ENCODE measurements around the gene REX1BD.
A peak's percentile ranks its signal among the peaks of the same experiment; 100 is the strongest.
"Not testable (repeated sequence)": the region's sequence is repeated elsewhere in the genome, so short reads cannot be mapped to it uniquely, and the experiment has no call there.

REX1BD gene

GRCh38 chr19:18590273-18591272, 2.0 kb downstream of the REX1BD start:
- Histone ChIP-seq H3K4me3 (no peak overlapping the region), H3K27ac (peak overlapping the region in 1 of 2 donors; percentile 28)
- peak; percentile 74 for DNase-seq (ENCODE audit: low spot score)
- no peak for TF ChIP-seq CTCF (IDR thresholded peaks at IDR 0.05)

- no peak for DNase-seq (ENCODE audit: low spot score)
- no peak overlapping the region for H3K27ac ChIP-seq
These were observed 3.3 kb downstream of the REX1BD start for GRCh38 chr19:18591735-18592385.

GRCh38 chr19:18592732-18593131, 4.1 kb downstream of the REX1BD start:
- not testable (repeated sequence) for H3K4me3 ChIP-seq; DNase-seq (ENCODE audit: low spot score); H3K27ac ChIP-seq

More at GRCh38 chr19:18591735-18592385, 3.3 kb downstream of the REX1BD start:
- no peak for TF ChIP-seq CTCF (IDR thresholded peaks at IDR 0.05)
- no peak overlapping the region for H3K4me3 ChIP-seq

- TF ChIP-seq CTCF (IDR thresholded peaks at IDR 0.05), result no peak
- no peak for DNase-seq (ENCODE audit: low spot score)
- Histone ChIP-seq H3K27ac (peak overlapping the region; percentile 42 to 77), H3K4me3 (peak overlapping the region; percentile 69)
These were observed 4.9 kb downstream of the REX1BD start for GRCh38 chr19:18593367-18594095.

- DNase-seq (ENCODE audit: low spot score), result no peak
- TF ChIP-seq CTCF (IDR thresholded peaks at IDR 0.05), result peak; percentile 96
- Histone ChIP-seq H3K27ac (peak overlapping the region; percentile 42 to 77), H3K4me3 (peak overlapping the region; percentile 69)
These were observed 5.7 kb downstream of the REX1BD start for GRCh38 chr19:18594096-18594823.

- H3K27ac ChIP-seq, result peak overlapping the region; percentile 42 to 77
- H3K4me3 ChIP-seq, result peak overlapping the region; percentile 69
These were observed 6.3 kb downstream of the REX1BD start for GRCh38 chr19:18594824-18595373.

More at GRCh38 chr19:18594824-18595373, 6.3 kb downstream of the REX1BD start:
- TF ChIP-seq CTCF (IDR thresholded peaks at IDR 0.05), result no peak
- no peak for DNase-seq (ENCODE audit: low spot score)
